Activated CD8-positive, alpha-beta T cell treated with anti-CD3 and anti-CD28 coated beads, Interleukin-2, amount 10 ng/mL, durations not matched to agents 7 days and 5 days (primary cell): ENCODE results near the gene SCGB1C2. TPM values are rescaled to one million over a fixed set of nuclear protein-coding genes. Genes with fewer than 3 reads are reported as not detected.
"Not testable (repeated sequence)": the region's sequence is repeated elsewhere in the genome, so short reads cannot be mapped to it uniquely, and the experiment has no call there.

Source experiments
- ATAC-seq: fragments of 150-1000 bp; cut with Tn5 transposase; one replicate; pipeline ENCODE4 v1.10.0; 2021; ENCODE audit warnings: moderate library complexity
- CTCF ChIA-PET: fragments of 350-600 bp; sonication (Branson Sonifier 250); formaldehyde crosslinking; loops from one replicate; lab custom pipeline; 2021; ENCODE audit warnings: antibody characterized with exemption; lab: Charles Lee
- POLR2A ChIA-PET: fragments of 350-600 bp; sonication (Branson Sonifier 250); formaldehyde crosslinking; loops from one replicate; lab custom pipeline; 2021; ENCODE audit warnings: antibody characterized with exemption; lab: Charles Lee
- DNase-seq: peaks from one replicate; pipeline ENCODE4 v3.0.0-alpha.2; 2020
- H3K27ac Mint-ChIP-seq: one replicate; pipeline ENCODE4 v1.8.0; 2021; ENCODE audit warnings: mild to moderate bottlenecking, mixed read lengths
- H3K27me3 Mint-ChIP-seq: one replicate; pipeline ENCODE4 v1.8.0; 2021; ENCODE audit warnings: low read depth, mixed read lengths
- H3K36me3 Mint-ChIP-seq: one replicate; pipeline ENCODE4 v1.8.0; 2021; ENCODE audit warnings: low read depth, mixed read lengths
- H3K4me1 Mint-ChIP-seq: one replicate; pipeline ENCODE4 v1.8.0; 2021; ENCODE audit warnings: low read depth, mixed read lengths
- H3K4me3 Mint-ChIP-seq: one replicate; pipeline ENCODE4 v1.8.0; 2021; ENCODE audit warnings: mild to moderate bottlenecking, mixed read lengths
- H3K9me3 Mint-ChIP-seq: one replicate; pipeline ENCODE4 v1.8.0; 2022; ENCODE audit warnings: mixed read lengths; ENCODE audit not compliant: insufficient read depth
- total RNA-seq, 2 experiments: library from RNA; stranded (reverse); gene quantifications; one replicate each; pipeline ENCODE4 v1.2.3, GENCODE V29; 2021

Gene SCGB1C2
- total RNA-seq, 2 experiments from 2014 or later: not detected

DNA sequence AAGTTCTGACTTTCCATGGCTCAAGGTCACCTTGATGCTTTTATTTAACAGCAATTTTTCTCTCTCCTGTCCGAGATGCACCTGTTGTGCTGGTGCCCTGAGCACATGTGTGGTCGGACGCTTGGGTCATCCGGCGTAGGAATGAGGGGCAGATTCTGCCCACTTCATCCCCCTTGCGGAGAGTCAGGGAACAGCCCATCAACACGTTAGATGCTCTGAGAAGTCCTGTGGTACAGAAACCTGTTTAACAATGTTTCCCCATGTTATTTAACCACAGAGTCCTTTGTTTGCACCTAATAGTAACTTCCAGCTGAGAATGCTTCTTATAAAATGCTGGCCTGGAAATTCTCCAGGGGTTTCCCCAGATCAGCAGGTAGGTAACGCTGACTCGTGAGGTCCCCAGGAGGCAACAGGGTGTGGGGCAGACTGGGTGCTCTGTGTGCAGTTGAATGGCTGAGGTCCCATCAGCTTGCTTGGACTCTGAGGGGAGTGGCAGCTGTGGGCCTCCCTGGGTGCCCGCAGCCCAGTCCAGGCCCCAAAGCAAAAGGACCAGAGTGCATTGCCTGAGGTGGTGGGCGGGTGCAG, 26.2 kb downstream of the SCGB1C2 start:
- no peak overlapping the region for H3K4me3 Mint-ChIP-seq

DNA sequence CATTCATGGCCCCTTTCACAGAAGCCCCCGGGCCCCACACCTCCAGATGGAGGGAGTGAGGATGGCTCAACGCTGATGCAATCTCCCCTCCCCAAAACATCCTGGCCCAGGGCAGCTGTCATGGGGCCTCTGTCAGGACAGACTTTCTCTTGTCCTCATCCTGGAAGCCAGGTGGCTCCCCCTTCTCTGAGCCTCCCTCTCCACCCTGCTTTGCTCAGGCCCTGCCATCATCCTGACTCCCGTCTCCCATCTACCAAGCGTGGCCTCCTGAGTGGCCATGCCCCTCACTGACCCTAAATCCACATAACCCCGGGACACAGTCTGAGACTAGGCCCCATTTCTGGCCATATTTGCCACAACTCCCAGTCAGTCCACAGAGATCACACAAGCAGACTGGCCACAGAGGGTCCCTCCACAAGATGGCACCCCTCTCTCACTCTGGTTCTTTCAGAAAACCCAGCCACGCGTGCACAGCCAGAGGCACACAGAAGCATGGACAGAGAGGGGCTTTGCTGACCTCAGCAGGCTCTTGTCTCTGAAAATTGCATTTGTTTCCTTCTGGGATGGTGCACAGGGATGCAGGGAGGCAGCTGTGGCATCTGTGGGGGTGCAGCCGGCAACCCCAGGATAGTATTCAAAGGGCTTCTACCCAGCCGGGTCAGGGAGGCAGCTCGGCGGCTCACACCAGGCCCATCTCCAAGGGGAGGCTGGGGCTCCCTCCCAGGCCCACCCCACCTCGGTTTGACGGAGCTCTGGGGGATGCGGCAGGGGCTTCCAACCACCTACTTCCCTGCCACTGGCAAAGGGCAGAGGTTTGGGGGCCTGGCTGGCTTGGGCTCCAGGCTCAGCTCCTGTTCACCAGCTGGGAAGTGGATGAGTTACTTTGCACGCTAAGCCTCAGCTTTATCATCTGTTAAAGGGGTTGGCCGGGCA, 27.2 kb downstream of the SCGB1C2 start:
- H3K4me1 Mint-ChIP-seq: peaks cover 5% of the 10 kb centered on the region
- H3K27me3 Mint-ChIP-seq: no peaks in the 10 kb centered on the region
- ATAC-seq: no peak
- H3K4me3 Mint-ChIP-seq: no peak overlapping the region
- no peaks in the 10 kb centered on the region for H3K9me3 Mint-ChIP-seq
- ChIA-PET CTCF (no interaction called here), POLR2A (no interaction called here)
- H3K27ac Mint-ChIP-seq: no peak overlapping the region
- H3K36me3 Mint-ChIP-seq: no peaks in the 10 kb centered on the region
- DNase-seq: peak; percentile 31

More for the DNA sequence above, 26.2 kb downstream of the SCGB1C2 start:
- DNase-seq (no peak), ATAC-seq (no peak)
- CTCF ChIA-PET: no interaction called here
- no peaks in the 10 kb centered on the region for H3K36me3 Mint-ChIP-seq
- H3K4me1 Mint-ChIP-seq: peaks cover under 1% of the 10 kb centered on the region
- no peak overlapping the region for H3K27ac Mint-ChIP-seq
- POLR2A ChIA-PET: no interaction called here
- H3K9me3 Mint-ChIP-seq: no peaks in the 10 kb centered on the region
- H3K27me3 Mint-ChIP-seq: no peaks in the 10 kb centered on the region

DNA sequence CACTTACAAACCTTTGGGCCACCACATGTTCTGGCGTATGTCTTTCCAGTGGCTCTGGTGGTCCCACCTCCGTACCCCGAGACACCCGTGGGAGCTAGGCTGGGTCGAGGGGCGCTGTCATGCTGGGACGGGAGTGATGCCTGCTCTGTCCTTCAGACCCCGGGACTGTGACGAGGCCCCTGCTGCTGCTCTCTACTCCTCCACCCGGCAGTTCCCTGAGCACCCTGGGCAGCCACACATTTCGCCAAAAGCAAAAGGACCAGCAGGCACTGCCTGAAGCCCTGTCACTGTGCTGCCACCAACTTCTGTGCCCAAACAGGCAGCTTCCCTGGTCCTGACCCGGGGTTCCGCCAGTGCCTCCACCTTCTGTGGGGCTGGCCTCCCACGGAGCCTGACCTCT, 28.6 kb downstream of the SCGB1C2 start:
- CTCF ChIA-PET: no interaction called here
- POLR2A ChIA-PET: no interaction called here
- ATAC-seq: no peak
- Mint-ChIP-seq H3K36me3 (no peaks in the 10 kb centered on the region), H3K27ac (no peak overlapping the region), H3K27me3 (no peaks in the 10 kb centered on the region), H3K9me3 (no peaks in the 10 kb centered on the region), H3K4me3 (no peak overlapping the region), H3K4me1 (peaks cover 5% of the 10 kb centered on the region)
- no peak for DNase-seq

DNA sequence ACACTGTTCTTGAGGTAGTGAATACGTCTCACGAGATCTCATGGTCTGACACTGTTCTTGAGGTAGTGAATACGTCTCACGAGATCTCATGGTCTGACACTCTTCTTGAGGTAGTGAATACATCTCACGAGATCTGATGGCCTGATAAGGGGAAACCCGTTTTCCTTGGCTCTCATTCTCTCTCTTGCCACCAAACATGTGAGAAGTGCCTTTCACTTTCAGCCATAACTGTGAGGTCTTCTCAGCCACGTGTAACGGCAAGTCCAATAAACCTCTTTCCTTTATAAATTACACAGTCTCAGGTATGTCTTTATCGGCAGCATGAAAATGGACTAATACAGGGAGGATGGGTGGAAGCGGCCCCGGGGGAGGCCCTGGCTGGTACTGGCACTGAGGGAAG, 31.2 kb downstream of the SCGB1C2 start:
- H3K27me3 Mint-ChIP-seq, CTCF ChIA-PET, H3K36me3 Mint-ChIP-seq, H3K9me3 Mint-ChIP-seq, ATAC-seq, H3K27ac Mint-ChIP-seq, DNase-seq, POLR2A ChIA-PET, H3K4me3 Mint-ChIP-seq, H3K4me1 Mint-ChIP-seq: not testable (repeated sequence)

DNA sequence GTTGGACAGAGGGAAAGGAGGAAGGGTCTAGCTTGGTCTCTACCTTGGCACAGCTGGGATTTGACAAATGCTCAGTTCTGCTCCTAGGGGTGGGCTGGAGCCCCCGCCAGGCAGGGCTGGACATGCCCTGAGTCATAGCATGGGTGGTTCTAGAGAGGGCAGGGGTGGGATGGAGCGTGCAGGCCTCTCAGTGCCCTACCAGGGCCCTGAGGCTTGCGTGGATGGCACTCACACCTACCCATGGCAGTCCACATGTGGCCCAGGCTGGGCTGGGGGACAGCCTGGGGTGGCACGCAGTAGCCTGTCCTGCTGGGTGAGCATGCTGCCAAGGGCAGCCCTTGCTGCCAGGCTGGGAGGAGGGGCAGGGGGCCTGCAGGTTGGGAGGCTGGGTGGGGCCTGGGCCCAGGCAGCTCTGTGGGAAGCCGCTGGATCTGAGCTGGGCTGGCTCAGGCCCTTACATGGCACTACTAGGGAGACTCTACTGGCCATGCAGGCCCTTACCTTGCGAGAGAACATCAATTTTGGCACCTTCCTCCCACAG, 32.8 kb downstream of the SCGB1C2 start:
- Mint-ChIP-seq H3K27ac (no peak overlapping the region), H3K27me3 (no peaks in the 10 kb centered on the region), H3K4me3 (no peak overlapping the region), H3K36me3 (no peaks in the 10 kb centered on the region), H3K4me1 (peaks cover 5% of the 10 kb centered on the region), H3K9me3 (no peaks in the 10 kb centered on the region)
- ChIA-PET POLR2A (no interaction called here), CTCF (no interaction called here)
- ATAC-seq (no peak), DNase-seq (no peak)

DNA sequence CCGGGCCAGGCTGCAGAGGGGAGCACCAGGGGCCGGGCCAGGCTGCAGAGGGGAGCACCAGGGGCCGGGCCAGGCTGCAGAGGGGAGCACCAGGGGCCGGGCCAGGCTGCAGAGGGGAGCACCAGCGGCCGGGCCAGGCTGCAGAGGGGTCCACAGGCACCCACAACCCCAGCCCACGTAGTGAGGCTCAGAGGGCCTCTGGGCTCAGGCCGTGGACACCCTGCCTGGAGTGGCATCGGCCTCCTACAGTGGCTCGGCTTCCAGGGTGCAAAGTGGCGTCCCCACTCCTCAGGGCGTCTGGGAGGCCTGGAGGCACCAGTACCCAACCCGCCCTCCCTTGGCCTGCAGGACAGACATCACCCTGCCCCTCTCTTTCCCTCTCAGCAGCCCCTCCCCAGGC, 34.5 kb downstream of the SCGB1C2 start:
- no peak for DNase-seq
- H3K4me1 Mint-ChIP-seq: peaks cover 5% of the 10 kb centered on the region
- ChIA-PET POLR2A (no interaction called here), CTCF (no interaction called here)
- H3K36me3 Mint-ChIP-seq: no peaks in the 10 kb centered on the region
- no peaks in the 10 kb centered on the region for H3K9me3 Mint-ChIP-seq
- no peak for ATAC-seq
- no peaks in the 10 kb centered on the region for H3K27me3 Mint-ChIP-seq
- H3K27ac Mint-ChIP-seq: no peak overlapping the region
- no peak overlapping the region for H3K4me3 Mint-ChIP-seq

DNA sequence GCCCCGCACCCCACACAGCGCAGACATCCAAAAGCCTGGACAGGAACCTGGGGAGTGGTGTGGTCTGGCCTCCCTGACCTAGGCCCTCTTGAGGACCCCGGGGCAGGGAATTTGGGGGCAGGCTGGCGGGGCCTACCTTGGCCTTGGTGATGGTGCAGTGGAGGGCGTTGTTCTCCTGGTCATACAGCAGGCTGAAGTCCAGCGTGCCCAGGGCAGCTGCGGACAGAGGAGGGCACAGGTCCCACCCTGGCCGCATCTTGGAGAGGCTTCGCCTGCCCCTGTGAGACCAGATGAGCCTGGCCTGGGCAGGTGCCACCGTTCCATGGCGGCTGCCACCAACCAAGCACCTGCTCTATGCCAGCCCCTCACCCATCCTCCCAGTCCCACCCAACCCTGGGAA, 35.0 kb downstream of the SCGB1C2 start:
- Mint-ChIP-seq H3K4me3 (no peak overlapping the region), H3K36me3 (no peaks in the 10 kb centered on the region), H3K27ac (no peak overlapping the region), H3K27me3 (no peaks in the 10 kb centered on the region), H3K9me3 (no peaks in the 10 kb centered on the region), H3K4me1 (peaks cover 5% of the 10 kb centered on the region)
- POLR2A ChIA-PET: no interaction called here
- DNase-seq (no peak), ATAC-seq (no peak)
- CTCF ChIA-PET: no interaction called here

DNA sequence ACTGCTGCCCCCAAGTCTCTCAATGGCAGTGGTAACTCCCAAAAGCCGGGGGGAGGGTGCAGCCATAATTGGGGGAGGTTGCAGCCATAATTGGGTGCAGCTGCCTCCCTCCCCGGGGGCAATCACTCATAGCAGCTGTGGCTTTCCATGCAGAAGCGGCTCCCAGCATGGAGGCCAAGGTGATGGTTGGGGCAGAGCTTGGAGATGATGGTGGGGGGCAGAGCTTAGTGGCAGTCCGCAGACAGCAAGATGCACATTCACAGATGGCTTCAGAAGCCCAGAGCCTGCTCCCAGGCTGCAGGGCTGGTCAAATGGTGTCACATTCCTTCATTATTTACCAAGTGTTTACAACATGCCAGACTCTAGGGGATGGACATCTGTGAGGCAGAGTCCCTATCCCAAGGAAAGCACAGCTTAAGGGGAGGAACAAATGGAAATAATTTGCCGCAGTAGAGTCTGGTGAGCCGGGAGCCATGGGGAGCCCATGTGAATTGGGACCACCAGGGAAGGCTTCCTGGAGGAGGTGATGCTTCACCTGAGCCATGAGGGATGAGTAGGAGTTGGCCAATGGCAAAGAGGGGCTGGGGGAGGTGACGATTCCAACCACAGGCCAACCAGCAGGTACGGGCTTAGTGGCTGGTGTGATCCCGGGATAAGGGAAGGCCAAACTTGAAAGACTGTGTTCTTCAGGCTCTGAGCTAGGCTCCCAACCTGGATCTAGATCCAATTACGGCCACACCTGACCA, 36.0 kb downstream of the SCGB1C2 start:
- no peak overlapping the region for H3K4me3 Mint-ChIP-seq
- ChIA-PET POLR2A (no interaction called here), CTCF (no interaction called here)
- DNase-seq: no peak
- H3K4me1 Mint-ChIP-seq: peaks cover 5% of the 10 kb centered on the region
- no peak overlapping the region for H3K27ac Mint-ChIP-seq
- H3K27me3 Mint-ChIP-seq: peaks cover 2% of the 10 kb centered on the region
- no peak for ATAC-seq
- H3K9me3 Mint-ChIP-seq: no peaks in the 10 kb centered on the region
- H3K36me3 Mint-ChIP-seq: no peaks in the 10 kb centered on the region

DNA sequence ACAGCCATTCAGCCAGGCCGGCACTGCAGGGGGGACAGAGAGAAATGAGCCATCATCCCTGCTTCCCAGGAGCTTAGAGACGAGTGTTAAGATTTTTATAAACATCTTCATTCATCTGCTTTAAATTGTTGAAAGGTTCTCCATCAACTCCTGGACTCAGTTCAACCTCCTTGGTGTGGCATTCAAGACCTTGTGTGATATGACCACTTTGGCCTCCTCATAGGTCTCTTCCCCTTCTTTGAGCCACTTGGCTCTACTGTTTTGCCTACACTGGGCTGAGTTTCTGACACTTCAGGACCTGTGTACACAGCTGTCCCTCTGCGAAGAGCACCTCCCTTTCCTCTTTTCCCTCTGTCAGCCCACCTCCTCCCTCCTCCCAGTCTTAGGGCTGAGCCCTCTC, 39.8 kb downstream of the SCGB1C2 start:
- ATAC-seq (no peak), DNase-seq (no peak)
- Mint-ChIP-seq H3K9me3 (no peaks in the 10 kb centered on the region), H3K4me3 (no peak overlapping the region), H3K27me3 (peaks cover 21% of the 10 kb centered on the region), H3K36me3 (no peaks in the 10 kb centered on the region), H3K27ac (no peak overlapping the region), H3K4me1 (no peaks in the 10 kb centered on the region)
- ChIA-PET POLR2A (no interaction called here), CTCF (no interaction called here)

DNA sequence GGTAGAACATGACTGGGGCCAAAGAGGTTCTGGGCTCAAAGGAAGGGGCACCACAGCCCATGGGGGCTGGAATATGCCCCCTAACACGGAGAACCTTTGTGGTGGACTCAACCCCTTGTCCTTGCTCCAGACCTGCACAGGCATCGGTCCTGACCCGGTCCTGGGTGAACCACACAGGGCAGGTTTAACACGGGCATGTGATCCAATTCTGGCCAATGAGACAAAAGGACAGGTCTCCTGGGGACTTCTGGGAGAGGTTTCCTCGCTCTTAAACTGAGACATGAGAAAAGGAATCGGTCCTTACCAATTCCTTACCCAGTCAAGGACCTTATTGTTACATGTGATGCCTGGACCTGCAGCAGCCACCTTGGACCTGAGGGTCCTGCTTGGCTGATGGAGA, 40.4 kb downstream of the SCGB1C2 start:
- no peaks in the 10 kb centered on the region for H3K36me3 Mint-ChIP-seq
- H3K4me1 Mint-ChIP-seq: no peaks in the 10 kb centered on the region
- H3K9me3 Mint-ChIP-seq: no peaks in the 10 kb centered on the region
- peaks cover 25% of the 10 kb centered on the region for H3K27me3 Mint-ChIP-seq
- DNase-seq (no peak), ATAC-seq (no peak)
- H3K4me3 Mint-ChIP-seq: no peak overlapping the region
- CTCF ChIA-PET: no interaction called here
- H3K27ac Mint-ChIP-seq: no peak overlapping the region
- POLR2A ChIA-PET: no interaction called here

DNA sequence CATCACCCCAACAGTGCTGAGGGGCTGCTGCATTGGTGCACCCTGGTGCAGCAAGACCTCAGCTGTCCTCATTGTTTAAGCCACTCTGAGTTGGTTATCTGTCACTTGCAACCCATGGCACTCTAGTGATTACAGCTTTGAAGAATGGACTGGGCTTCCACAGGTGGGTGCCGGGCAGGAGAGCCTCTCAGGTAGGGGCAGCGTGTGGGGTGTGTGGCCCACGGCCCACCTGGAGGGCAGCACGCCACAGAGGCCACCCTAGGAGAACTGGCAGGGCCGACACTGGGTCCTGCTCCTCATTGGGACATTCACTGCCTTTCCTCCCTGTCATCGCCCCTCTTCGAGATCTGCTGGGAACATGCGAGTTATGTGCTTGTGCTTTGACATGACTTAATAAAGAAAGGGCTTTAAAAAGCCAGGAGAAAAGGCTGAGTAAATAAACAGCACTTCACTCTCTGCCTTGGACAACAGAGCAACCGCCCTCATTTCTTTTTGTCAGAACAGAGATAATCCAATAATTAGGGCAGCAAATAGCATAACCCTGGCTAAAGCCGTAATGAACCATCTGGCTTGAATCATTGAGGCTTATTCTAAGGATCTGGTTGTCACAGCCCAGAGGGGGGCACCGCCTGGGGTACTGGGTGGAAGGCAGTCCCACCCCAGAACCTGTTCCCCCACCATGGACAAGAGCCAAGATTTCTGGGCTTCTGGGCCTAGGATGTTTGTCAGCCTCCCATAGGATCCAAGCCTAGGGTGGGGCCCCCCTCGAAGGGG, 41.1 kb downstream of the SCGB1C2 start:
- Mint-ChIP-seq H3K27me3 (peaks cover 31% of the 10 kb centered on the region), H3K9me3 (no peaks in the 10 kb centered on the region), H3K4me3 (no peak overlapping the region), H3K4me1 (no peaks in the 10 kb centered on the region), H3K27ac (no peak overlapping the region), H3K36me3 (no peaks in the 10 kb centered on the region)
- ChIA-PET POLR2A (no interaction called here), CTCF (no interaction called here)
- ATAC-seq (no peak), DNase-seq (no peak)
